HG02884 (cell line): ENCODE data around the gene CACNB2.

Experiments used
- ATAC-seq: cut with Tn5 transposase; IDR thresholded peaks from one replicate; pipeline ENCODE4 v1.9.1; 2021; ENCODE audit warnings: mild to moderate bottlenecking, moderate library complexity; ENCODE audit not compliant: unreplicated experiment

The CACNB2 gene

DNA sequence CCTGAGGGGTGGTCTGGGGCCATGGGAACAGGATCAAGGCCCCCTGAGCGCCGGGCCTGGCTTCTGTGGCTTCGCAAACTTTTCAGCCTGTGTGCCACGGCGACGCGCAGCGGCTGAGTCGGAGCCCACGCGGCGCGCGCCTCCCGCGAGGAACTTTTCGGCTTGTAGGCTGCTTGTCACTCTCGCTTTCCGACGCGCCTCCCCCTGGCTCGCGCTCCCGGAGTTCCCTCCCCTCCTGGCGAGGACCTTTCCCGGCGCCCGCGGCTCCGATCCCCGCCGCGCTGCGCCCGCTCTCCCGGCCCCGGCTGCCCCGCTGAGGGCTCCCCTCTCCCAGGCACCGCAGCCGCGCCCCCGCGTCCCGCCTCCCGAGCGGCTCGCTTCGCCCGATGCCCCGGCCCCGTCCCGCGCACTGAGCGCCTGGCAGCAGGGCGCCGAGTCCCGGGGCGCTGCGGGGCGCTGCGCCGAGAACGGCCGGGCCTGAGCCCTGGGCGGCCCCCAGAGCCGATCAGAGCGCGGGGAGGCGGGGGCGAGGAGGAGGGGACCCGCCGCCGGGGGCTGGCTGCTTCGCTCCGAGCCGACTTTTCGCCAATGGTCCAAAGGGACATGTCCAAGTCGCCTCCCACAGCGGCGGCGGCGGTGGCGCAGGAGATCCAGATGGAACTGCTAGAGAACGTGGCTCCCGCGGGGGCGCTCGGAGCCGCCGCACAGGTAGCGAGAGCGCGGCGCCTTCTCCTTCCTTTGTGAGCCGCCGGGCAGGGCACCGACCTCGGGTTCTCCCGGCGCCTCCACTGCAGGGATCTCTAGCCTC lies at the start of gene CACNB2:
TSS of gene CACNB2 (plus strand) at position 276 of the 808 bp plus-strand sequence.
- ATAC-seq: no peak

DNA sequence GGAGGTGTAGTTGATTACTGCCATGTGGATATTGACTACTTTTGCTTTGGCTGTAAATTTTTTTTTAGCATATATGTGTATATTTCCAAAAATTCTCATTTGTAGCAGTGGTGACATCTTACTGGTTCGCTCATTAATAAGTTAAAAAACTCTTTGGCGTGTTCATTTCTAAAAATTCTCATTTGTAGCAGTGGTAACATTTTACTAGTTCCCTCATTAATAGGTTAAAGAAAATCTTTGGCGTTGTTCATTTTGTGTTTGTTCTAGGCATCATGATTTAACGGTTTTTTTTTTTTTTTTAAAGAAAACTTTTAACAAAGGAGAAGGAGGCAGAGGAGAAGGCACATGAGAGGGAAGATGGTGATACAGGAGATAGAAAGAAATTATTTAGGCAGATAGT lies 45.9 kb upstream of the CACNB2 start:
- no peak for ATAC-seq

DNA sequence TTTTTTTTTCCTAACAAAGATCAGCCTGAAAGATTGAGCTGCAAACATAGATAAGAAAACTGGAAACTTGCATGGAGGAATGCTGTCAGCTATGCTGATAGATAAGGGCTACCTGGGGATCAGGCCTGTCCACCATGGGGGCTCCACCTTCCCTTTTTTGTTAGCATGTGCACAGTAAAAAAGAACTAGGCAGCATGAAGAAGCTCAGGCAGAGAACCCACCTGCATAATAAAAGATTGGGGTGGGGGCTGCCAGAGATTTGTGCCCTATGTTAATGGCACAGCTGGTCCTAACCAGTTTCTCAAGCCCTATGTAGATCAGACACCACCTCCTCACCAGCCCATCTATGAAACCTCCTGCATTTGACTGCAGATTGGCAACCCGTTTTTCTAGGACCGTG lies 45.4 kb upstream of the CACNB2 start:
- no peak for ATAC-seq

DNA sequence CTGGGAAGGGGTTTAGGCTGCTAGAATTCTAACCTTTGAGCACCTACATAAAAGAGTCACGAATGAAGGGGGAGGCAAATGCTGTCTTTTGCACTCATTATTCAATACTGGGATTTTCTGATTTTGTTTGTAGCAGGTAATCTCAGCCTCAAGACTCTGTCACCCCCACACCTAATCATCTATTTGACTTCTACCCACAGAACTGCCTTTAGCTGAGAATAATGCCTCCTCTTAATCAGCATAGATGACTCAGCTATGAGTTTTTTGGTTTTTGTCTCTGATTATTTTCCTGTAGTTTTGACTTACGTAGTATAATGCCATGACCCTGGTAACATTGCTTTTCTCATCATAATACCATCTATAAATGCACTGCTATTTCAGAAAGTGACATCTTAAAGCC lies 42.7 kb upstream of the CACNB2 start:
- no peak for ATAC-seq

DNA sequence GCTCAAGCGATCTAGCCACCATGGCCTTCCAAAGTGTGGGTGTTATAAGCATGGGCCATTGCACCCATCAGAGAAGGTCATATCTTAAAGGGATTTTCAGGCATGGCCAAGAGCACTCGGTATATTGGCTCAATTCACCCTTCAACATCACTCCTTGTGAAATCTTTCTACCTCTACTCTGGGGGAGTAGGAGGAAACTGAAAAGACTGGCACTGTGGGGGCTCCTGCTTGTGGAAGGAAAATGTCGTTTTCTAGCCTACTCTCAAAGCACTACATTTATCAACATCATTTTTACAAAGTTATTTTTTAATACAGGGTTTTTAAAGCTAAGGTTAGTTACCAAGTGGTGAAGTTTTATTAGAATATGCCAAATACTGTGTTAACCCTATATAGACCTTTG lies 42.0 kb upstream of the CACNB2 start:
- ATAC-seq: no peak

DNA sequence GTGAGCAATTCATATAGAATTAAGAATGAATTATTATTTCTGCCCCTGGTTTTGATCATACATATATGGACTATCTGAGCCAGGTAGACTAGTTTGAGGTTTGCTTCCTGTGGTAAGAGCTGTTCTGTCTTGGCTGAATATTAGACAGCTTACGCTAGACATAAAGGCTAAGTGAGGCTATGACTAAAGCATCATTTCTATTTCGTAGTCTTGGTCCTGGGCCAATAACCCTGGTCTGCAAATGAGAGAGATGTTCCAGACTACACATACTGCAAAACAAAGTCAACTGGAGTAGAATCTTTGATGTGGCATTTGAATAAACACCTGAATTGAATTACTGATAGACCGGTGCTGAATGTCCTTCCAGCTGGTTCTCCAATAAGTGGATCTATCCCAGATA lies 40.8 kb upstream of the CACNB2 start:
- ATAC-seq: no peak

DNA sequence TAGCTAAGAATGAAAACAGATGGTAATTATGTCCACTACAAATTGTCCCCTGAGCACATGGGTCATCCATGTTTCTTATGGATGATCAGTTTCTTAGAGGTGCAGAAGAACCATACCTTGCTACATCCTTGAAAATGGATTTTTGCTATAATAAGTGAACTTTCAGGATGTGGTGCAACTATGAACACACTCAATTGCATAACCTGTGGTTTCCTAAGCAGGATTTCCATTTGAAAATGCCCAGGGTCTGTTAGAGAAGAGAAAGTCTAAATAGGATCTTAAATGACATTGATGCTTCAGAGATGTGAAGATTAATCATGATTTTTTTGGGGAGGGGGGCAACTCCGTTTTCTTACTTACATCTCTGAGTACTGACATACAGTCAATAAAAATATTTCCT lies 39.6 kb upstream of the CACNB2 start:
- ATAC-seq: no peak

DNA sequence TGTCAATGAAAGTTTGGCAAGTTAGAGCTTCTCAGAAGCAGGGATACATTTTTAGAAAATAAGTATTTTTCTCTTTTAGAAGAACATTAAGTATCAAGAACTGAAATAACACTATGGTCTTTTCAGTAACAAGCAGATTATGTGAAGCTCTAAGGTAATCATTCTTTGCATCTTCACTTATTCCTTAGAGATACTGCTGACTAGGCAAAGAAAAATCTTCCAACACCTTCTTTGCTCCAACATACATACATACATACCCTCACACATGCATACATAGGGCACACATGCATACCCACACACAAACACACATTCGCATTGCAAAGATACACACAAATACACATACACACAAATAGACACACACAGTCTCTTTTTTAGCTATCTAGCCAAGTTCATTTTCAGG lies 37.8 kb upstream of the CACNB2 start:
- no peak for ATAC-seq

DNA sequence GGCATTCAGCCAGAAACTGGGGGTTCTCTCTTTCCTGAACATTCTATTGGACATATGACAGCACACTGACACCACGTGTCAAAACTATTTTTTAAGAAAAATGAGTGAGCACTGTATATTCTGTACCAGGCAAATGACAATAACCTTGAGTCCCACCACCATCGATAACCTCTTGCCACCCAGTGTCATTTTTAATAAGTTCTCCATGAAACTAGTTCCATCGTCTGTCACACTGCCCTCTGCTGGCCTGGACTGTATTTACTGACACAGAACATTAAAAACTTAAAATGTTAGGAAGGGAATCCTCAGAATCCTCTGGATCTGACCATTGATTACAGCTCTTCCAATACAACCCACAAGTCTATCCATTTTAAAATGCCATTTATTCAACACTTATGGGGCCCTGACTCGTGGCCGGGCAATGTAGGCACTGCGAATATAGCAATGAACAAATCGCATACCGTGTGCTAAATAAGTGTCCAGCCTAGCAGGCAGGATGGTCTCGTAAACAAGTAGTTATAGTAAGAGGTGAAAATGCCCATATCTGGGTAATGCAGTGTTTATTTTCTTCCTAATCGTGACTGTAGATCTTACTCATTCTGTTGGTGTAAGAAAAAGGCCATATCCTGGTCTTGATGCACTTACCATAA lies 35.9 kb upstream of the CACNB2 start:
- no peak for ATAC-seq

DNA sequence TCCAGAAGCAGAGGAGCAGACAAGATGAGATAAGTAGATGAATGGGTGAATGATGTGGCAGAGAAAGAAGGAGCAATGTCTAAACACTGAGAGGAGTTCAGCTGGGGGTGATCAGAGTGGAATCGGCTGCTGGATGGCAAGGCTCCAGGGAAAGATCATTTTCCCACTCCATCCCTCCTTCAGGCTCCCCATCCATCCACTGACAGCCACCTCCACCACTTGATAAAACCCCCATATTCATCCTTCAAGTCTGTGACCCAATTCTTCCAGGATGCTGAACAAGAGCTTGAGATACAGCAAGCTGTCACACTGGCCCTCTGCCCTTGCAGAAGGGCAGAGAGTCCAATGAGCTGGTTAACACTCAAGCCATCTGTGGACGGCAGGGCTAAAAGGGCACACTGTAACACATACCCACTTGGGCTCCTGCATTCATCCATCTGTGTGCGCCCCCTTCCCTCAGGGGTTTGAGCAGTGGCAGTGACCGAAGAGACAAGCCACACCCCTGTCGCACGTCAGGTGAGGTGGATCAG lies 30.8 kb upstream of the CACNB2 start:
- ATAC-seq: no peak

DNA sequence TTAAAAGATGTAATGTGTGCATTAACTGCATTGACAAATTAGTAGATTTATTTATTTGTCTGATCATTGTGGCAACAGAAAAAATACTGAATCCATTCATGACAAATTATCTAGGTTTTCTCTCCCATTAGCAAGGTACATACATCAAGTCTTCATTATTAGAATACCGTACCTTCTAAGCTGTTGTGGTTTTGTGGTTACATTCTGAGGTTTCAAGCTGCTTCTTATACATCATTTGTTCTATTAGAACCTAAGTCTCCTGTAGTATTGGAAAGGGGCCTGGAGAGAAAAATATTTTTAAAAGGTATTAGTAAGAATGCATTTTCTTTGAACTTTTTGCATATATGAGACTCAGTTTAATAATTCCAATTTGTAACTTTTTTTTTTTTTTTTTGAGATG lies 26.3 kb upstream of the CACNB2 start:
- no peak for ATAC-seq

DNA sequence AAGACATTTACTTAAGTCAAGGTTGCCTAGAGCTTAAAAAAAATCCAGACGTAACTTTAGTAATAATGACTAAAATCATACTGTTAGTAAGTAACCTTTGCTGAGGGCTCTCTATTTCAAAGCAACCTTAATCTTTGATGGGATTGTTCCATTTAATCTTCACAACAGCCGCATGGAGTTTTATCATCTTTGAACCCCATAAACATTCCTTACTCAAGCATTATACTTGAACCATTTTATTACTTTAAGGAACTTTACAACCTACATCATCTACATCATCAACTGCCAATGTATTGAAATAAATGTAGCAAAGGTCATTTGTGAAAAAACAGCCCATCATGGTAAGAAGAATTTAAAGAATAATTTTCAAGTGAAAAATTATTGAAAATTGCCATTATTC lies 22.9 kb upstream of the CACNB2 start:
- ATAC-seq: no peak

DNA sequence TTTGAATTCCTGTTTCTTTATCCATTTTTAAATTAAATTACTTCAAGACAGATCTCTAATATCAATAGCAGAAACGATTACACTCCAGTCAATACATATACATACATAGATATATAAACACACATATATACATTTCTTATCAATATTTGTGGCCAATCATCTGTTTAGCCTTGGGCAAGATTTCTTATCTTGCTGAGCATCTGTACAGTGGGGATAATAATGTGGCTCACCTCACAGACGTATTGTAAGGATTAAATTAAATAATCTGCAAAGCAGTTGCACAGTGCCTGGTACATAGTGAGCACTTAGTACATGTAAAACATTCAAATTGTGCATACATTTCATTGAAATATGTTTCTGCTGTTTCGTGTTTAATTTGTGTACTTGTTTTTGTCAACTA lies 17.5 kb upstream of the CACNB2 start:
- ATAC-seq: no peak

DNA sequence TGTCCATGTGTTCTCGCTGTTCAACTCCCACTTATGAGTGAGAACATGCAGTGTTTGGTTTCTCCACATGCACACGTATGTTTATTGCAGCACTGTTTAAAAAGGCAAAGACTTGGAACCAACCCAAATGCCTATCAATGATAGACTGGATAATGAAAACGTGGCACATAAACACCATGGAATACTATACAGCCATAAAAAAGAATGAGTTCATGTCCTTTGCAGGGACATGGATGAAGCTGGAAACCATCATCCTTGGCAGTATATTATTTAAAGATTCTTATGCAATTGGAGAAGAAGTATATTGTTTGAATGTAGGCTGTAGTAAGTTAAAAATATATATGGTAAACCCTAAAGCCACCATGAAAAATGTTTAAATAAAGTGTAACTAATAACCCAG lies 7.2 kb upstream of the CACNB2 start:
- no peak for ATAC-seq

DNA sequence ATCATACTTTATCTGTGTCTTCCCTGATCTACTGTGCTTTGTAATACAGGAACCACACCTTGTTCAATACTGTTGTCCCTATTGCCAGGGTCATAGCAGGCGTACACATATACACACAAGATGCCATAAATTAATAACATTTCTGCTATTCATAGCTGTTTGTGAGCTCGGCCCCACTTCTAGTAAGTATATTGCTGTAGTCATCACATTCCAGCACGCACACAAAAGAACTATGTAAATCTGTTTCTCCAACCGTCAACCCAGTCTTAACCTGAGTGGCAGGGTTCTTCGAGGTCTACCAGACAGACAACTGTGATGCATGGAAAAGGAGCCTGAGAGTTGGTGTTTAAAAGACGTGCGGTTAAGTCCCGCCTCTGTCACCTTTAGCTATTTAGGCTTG lies 5.7 kb upstream of the CACNB2 start:
- no peak for ATAC-seq

DNA sequence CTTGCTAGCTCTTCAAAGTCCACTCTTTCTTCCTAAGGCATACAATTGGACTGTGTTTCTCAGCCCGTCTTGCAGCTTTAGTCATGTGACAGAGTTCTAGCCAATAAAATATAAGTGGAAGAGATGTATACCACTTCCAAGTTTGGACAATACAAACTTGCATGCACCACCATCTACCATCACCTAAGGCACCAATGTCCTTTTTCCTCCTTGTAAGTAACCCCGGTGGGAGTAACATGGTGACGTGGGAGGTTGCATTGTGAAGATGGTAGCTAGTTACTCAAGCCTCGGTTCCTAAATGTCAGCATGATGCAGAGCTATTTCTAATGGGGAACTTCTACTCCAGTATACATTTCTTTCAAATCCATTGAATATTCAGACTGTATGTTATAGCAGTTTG lies 5.3 kb upstream of the CACNB2 start:
- no peak for ATAC-seq

DNA sequence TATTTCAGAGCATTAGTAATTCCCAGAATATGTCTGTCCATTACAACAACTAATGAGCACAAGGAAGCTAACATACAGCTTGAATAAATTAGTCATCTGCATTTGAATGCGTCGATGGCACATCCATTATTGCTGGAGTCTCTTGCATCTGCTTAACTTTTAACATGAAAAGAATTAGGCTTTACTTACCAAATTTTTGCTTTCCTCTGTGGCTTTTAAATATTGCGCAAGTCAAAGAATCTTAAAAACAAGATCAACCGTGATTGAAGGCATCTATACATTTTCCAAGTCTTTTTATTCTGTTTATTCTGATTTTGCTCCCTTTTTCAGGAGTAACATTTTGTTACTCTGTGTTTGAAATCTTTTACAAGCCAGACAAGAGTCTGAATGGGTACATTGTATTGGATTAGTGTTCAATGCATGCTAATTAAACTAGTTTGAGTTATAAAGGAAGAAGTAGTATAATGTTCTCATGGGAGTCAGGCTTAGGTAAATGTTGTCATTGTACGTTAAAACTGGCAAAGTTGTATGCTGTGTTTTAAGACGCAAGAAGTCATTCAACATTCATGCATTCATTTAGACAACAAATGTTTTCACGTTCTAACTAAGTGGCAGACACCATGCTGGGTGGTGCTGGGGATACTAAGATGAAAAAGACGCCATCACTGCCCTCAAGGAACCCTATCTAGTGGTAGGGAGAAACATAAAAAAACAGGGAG lies 4.0 kb upstream of the CACNB2 start:
- ATAC-seq: no peak

DNA sequence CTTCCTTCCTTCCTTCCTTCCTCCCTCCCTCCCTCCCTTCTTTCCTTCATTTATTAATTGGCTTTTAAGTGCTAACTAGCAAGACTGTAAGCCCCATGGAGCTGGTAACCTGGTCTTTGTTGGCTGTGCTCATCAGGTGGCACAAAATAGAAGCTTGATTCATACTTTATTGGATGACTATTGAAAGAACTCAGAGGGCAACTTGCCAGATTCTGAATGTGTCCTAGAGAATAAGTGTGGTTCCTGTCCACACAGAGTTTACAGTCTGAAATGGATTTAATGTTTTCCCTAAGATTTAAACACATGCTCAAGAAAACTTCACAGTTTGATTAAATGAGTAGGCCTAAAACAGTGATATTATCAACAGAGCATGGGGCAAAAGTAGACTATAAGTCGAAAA lies 3.1 kb upstream of the CACNB2 start:
- ATAC-seq: no peak

DNA sequence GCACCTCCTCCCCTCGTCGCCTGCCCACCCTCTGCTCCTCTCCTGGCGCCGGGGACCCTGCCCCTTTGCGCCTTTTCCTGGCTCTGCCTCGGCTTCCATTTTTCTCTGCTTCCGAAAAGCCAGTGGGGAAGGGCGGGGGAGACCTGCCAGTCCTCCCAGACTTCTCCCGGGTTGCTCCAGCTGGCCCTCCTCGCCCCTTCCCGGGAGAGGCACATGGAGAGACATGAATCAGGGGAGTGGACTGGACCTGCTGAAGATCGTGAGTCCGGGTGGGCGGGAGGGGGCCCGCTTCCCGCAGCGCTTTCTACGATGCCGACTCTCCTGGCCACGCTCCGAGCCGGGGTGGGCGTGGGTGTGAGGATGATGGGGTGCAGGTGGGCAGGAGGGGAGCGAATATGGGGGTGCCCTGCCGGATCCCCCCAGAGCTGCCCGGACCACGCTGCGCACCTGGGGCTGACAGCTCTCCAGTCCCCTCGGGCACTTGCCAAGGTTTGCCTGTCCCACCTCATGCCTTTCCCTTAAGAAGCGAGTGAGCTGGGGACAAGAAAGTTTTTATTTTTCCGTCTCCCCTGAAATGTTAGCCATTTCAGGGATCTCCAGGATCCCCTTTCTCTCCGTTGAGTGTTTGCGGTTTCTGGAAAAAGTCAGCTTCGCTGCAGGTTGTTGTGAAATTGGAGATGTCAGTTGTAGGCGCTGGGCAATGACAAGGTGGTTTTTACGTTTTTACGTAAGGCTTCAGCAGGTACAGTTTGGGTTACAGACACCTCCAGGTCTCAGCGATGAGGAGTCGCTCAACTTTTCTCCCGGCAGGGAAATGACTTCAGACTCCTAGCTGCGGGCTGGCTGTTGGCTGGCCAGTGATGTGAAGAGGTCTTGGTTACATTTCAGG lies 977 bp downstream of the CACNB2 start:
- no peak for ATAC-seq

DNA sequence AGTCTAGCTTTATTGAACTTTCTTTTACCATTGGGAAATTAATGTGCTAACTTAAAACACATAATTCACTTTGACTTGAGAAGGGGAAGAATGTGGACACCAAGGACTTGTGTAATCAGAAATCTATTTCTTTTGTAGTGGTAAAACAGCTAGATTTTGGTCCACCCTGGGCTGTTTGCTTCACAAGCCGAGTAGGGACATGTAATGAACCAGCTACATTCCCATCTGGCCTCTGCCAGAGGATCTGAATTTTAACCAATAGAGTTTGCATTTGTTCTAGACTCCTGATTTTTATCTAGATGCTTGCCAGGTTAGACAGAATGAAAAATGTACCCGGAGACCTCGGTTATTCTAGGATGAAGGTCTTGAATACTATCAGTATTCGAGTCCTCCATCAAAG lies 1.9 kb downstream of the CACNB2 start:
- no peak for ATAC-seq

DNA sequence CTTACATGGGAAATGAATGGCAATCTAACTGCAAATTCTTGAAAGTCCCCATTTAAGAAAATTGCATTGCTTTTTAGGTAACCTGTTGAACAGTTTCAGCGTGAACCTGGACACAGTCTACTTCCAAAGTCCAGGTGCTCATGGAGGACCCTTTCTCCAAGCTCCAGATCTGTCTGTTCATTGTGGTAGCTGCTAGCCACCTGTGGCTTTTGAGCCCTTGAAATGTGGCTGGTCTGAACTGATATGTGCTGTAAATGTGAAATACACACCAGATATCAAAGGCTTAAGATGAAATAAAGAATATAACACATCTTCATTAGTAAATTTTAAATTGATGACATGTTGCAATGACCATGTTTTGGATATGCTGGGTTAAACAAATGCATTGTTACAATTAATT lies 4.2 kb downstream of the CACNB2 start:
- no peak for ATAC-seq
